Measurements from ENCODE around the gene NRP1. TPM values are rescaled to one million over a fixed set of nuclear protein-coding genes. Genes with fewer than 3 reads are reported as not detected.

The NRP1 gene
- total and polyA plus RNA-seq, 4 experiments from 2014 or later: 1.6 TPM; not detected in 2

- POLR2A ChIA-PET (ENCODE audit: partially characterized antibody): no interaction called here
- Histone ChIP-seq H3K4me3 (ENCODE audit: low read length in 2 of 2) (no peak overlapping the region), H3K4me1 (ENCODE audit: insufficient read depth, low read length) (no peaks in the 10 kb centered on the region), H3K27ac (ENCODE audit: low read depth, low read length) (no peak overlapping the region), H3K27me3 (ENCODE audit: insufficient read depth, low read length) (no peaks in the 10 kb centered on the region), H3K36me3 (ENCODE audit: insufficient read depth, low read length) (no peaks in the 10 kb centered on the region), H3K9me3 (ENCODE audit: control insufficient read depth in 1 of 2, low read length in 2 of 2) (no peaks in the 10 kb centered on the region)
- intact Hi-C loops (cut with micrococcal nuclease): no loop called here
- CTCF ChIA-PET (ENCODE audit: partially characterized antibody): interaction anchor here (1.1 kb wide), 1 partner anchor 22 kb away, joined by 3 read pairs; no protein-coding TSS in a partner anchor
- Mint-ChIP-seq H3K4me3 (no peak overlapping the region), H3K36me3 (no peaks in the 10 kb centered on the region), H3K9me3 (peaks cover 0 to 1% (median 0%) of the 10 kb centered on the region in 8 donors), H3K27me3 (peaks cover 8 to 12% of the 10 kb centered on the region in 2 donors), H3K4me1 (no peaks in the 10 kb centered on the region), H3K27ac (no peak overlapping the region)
- no peak for DNase-seq
Observed at GRCh38 chr10:33350041-33350440, 15.6 kb upstream of the NRP1 start.

GRCh38 chr10:33349268-33349667 lies 14.8 kb upstream of the NRP1 start:
- Histone ChIP-seq H3K9me3 (ENCODE audit: control insufficient read depth in 1 of 2, low read length in 2 of 2) (no peaks in the 10 kb centered on the region), H3K27me3 (ENCODE audit: insufficient read depth, low read length) (no peaks in the 10 kb centered on the region), H3K4me3 (ENCODE audit: low read length in 2 of 2) (no peak overlapping the region), H3K4me1 (ENCODE audit: insufficient read depth, low read length) (no peaks in the 10 kb centered on the region), H3K36me3 (ENCODE audit: insufficient read depth, low read length) (no peaks in the 10 kb centered on the region), H3K27ac (ENCODE audit: low read depth, low read length) (no peak overlapping the region)
- Mint-ChIP-seq H3K4me3 (no peak overlapping the region), H3K27me3 (peaks cover 10 to 18% of the 10 kb centered on the region in 2 donors), H3K36me3 (no peaks in the 10 kb centered on the region), H3K4me1 (no peaks in the 10 kb centered on the region), H3K27ac (no peak overlapping the region), H3K9me3 (peaks cover 0 to 8% (median 5%) of the 10 kb centered on the region in 8 donors)
- intact Hi-C loops (cut with micrococcal nuclease): no loop called here
- DNase-seq: no peak
- POLR2A ChIA-PET (ENCODE audit: partially characterized antibody): no interaction called here
- CTCF ChIA-PET (ENCODE audit: partially characterized antibody): no interaction called here

- no peak overlapping the region for H3K27ac Mint-ChIP-seq
- H3K27me3 Mint-ChIP-seq: peaks cover 18 to 22% of the 10 kb centered on the region in 2 donors
- H3K27ac ChIP-seq (ENCODE audit: low read depth, low read length): no peak overlapping the region
- CTCF ChIA-PET (ENCODE audit: partially characterized antibody): no interaction called here
- no peak overlapping the region for H3K4me3 ChIP-seq (ENCODE audit: low read length in 2 of 2)
- no peak for DNase-seq
- POLR2A ChIA-PET (ENCODE audit: partially characterized antibody): no interaction called here
- no peaks in the 10 kb centered on the region for H3K36me3 Mint-ChIP-seq
- intact Hi-C loops (cut with micrococcal nuclease): no loop called here
- no peak overlapping the region for H3K4me3 Mint-ChIP-seq
- H3K9me3 Mint-ChIP-seq: peaks cover 0 to 10% (median 5%) of the 10 kb centered on the region in 8 donors
- no peaks in the 10 kb centered on the region for H3K27me3 ChIP-seq (ENCODE audit: insufficient read depth, low read length)
- H3K36me3 ChIP-seq (ENCODE audit: insufficient read depth, low read length): no peaks in the 10 kb centered on the region
- peaks cover under 1 to 3% (median 1%) of the 10 kb centered on the region in 4 donors for H3K4me1 Mint-ChIP-seq
- H3K4me1 ChIP-seq (ENCODE audit: insufficient read depth, low read length): no peaks in the 10 kb centered on the region
- no peaks in the 10 kb centered on the region for H3K9me3 ChIP-seq (ENCODE audit: control insufficient read depth in 1 of 2, low read length in 2 of 2)
Observed at GRCh38 chr10:33347211-33347610, 12.7 kb upstream of the NRP1 start.

GRCh38 chr10:33345236-33345635 lies 10.8 kb upstream of the NRP1 start:
- no peak for DNase-seq
- no peaks in the 10 kb centered on the region for H3K36me3 Mint-ChIP-seq
- no peak overlapping the region for H3K4me3 Mint-ChIP-seq
- intact Hi-C loops (cut with micrococcal nuclease): no loop called here
- Histone ChIP-seq H3K9me3 (ENCODE audit: control insufficient read depth in 1 of 2, low read length in 2 of 2) (no peaks in the 10 kb centered on the region), H3K27me3 (ENCODE audit: insufficient read depth, low read length) (no peaks in the 10 kb centered on the region), H3K4me1 (ENCODE audit: insufficient read depth, low read length) (no peaks in the 10 kb centered on the region), H3K4me3 (ENCODE audit: low read length in 2 of 2) (no peak overlapping the region), H3K36me3 (ENCODE audit: insufficient read depth, low read length) (no peaks in the 10 kb centered on the region), H3K27ac (ENCODE audit: low read depth, low read length) (no peak overlapping the region)
- CTCF ChIA-PET (ENCODE audit: partially characterized antibody): interaction anchor here (0.6 kb wide), 1 partner anchor 152 kb away, joined by 3 read pairs; no protein-coding TSS in a partner anchor
- no peak overlapping the region for H3K27ac Mint-ChIP-seq
- POLR2A ChIA-PET (ENCODE audit: partially characterized antibody): no interaction called here
- peaks cover 0 to 10% (median 5%) of the 10 kb centered on the region in 8 donors for H3K9me3 Mint-ChIP-seq
- H3K27me3 Mint-ChIP-seq: peaks cover 18 to 21% of the 10 kb centered on the region in 2 donors
- peaks cover 12 to 17% (median 14%) of the 10 kb centered on the region in 4 donors for H3K4me1 Mint-ChIP-seq

GRCh38 chr10:33344676-33345075 lies 10.2 kb upstream of the NRP1 start:
- CTCF ChIA-PET (ENCODE audit: partially characterized antibody): interaction anchor here (0.6 kb wide), 1 partner anchor 152 kb away, joined by 3 read pairs; no protein-coding TSS in a partner anchor

GRCh38 chr10:33341637-33342036 lies 7.2 kb upstream of the NRP1 start:
- Mint-ChIP-seq H3K27me3 (peaks cover 25 to 27% of the 10 kb centered on the region in 2 donors), H3K36me3 (no peaks in the 10 kb centered on the region), H3K4me1 (peaks cover 13 to 23% (median 19%) of the 10 kb centered on the region in 4 donors), H3K27ac (peak overlapping the region in 1 of 7 donors; percentile 75), H3K4me3 (peak overlapping the region in 6 of 8 donors; percentile 7 to 72 (median 61)), H3K9me3 (peaks cover 0 to 10% (median 5%) of the 10 kb centered on the region in 8 donors)
- CTCF ChIA-PET (ENCODE audit: partially characterized antibody): interaction anchor here (2.3 kb wide), 1 partner anchor 10 kb away, joined by 12 read pairs; no protein-coding TSS in a partner anchor
- Histone ChIP-seq H3K4me1 (ENCODE audit: insufficient read depth, low read length) (no peaks in the 10 kb centered on the region), H3K27ac (ENCODE audit: low read depth, low read length) (no peak overlapping the region), H3K4me3 (ENCODE audit: low read length in 2 of 2) (no peak overlapping the region), H3K9me3 (ENCODE audit: control insufficient read depth in 1 of 2, low read length in 2 of 2) (no peaks in the 10 kb centered on the region), H3K27me3 (ENCODE audit: insufficient read depth, low read length) (peaks cover 4% of the 10 kb centered on the region), H3K36me3 (ENCODE audit: insufficient read depth, low read length) (no peaks in the 10 kb centered on the region)
- intact Hi-C loops (cut with micrococcal nuclease): no loop called here
- POLR2A ChIA-PET (ENCODE audit: partially characterized antibody): no interaction called here
- no peak for DNase-seq

More at GRCh38 chr10:33344676-33345075, 10.2 kb upstream of the NRP1 start:
- H3K27ac ChIP-seq (ENCODE audit: low read depth, low read length): no peak overlapping the region
- Mint-ChIP-seq H3K27me3 (peaks cover 17 to 21% of the 10 kb centered on the region in 2 donors), H3K4me1 (peaks cover 12 to 17% (median 14%) of the 10 kb centered on the region in 4 donors), H3K4me3 (no peak overlapping the region), H3K36me3 (no peaks in the 10 kb centered on the region), H3K27ac (no peak overlapping the region), H3K9me3 (peaks cover 0 to 10% (median 5%) of the 10 kb centered on the region in 8 donors)
- POLR2A ChIA-PET (ENCODE audit: partially characterized antibody): no interaction called here
- H3K4me3 ChIP-seq (ENCODE audit: low read length in 2 of 2): no peak overlapping the region
- H3K36me3 ChIP-seq (ENCODE audit: insufficient read depth, low read length): no peaks in the 10 kb centered on the region
- H3K27me3 ChIP-seq (ENCODE audit: insufficient read depth, low read length): no peaks in the 10 kb centered on the region
- intact Hi-C loops (cut with micrococcal nuclease): no loop called here
- DNase-seq: no peak
- H3K4me1 ChIP-seq (ENCODE audit: insufficient read depth, low read length): no peaks in the 10 kb centered on the region
- H3K9me3 ChIP-seq (ENCODE audit: control insufficient read depth in 1 of 2, low read length in 2 of 2): no peaks in the 10 kb centered on the region

- H3K27me3 Mint-ChIP-seq: peaks cover 28 to 29% of the 10 kb centered on the region in 2 donors
- H3K4me3 Mint-ChIP-seq: peak overlapping the region; percentile 32 to 79 (median 69)
- Histone ChIP-seq H3K4me3 (ENCODE audit: low read length in 2 of 2) (no peak overlapping the region), H3K36me3 (ENCODE audit: insufficient read depth, low read length) (no peaks in the 10 kb centered on the region), H3K27ac (ENCODE audit: low read depth, low read length) (no peak overlapping the region), H3K9me3 (ENCODE audit: control insufficient read depth in 1 of 2, low read length in 2 of 2) (no peaks in the 10 kb centered on the region), H3K4me1 (ENCODE audit: insufficient read depth, low read length) (peaks cover 20% of the 10 kb centered on the region), H3K27me3 (ENCODE audit: insufficient read depth, low read length) (peaks cover 17% of the 10 kb centered on the region)
- ChIA-PET CTCF (ENCODE audit: partially characterized antibody) (no interaction called here), POLR2A (ENCODE audit: partially characterized antibody) (no interaction called here)
- H3K36me3 Mint-ChIP-seq: no peaks in the 10 kb centered on the region
- DNase-seq: no peak
- H3K4me1 Mint-ChIP-seq: peaks cover 21 to 38% (median 30%) of the 10 kb centered on the region in 4 donors
- intact Hi-C loops (cut with micrococcal nuclease): no loop called here
- peak overlapping the region in 1 of 7 donors; percentile 59 for H3K27ac Mint-ChIP-seq
- no peaks in the 10 kb centered on the region for H3K9me3 Mint-ChIP-seq
Observed at GRCh38 chr10:33337326-33337957, 3.0 kb upstream of the NRP1 start.
